NCI-H2029 (cell line): ENCODE results near the gene LEMD2.

Experiments used
- DNase-seq: peaks from one replicate; lab custom pipeline; 2025; lab: John Stamatoyannopoulos, UW

LEMD2 gene

DNA sequence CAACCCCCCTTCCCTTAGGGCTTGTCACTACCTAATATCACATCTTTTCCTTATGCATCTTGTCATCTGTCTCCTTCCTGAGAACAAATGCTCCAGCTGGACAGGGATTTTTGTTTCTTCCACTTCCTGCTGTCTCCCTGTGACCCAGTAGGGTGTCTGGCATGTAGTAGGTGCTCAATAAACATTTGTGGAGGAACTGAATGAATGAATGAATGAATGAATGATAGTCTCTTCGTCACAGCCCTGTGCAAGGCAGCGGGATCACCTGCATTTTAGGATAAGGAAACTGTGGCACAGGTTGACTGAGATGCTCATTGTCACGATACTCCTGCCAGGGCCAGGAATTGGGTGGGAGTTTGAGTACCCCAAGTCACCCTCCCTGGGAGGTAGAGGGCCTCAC lies 14.2 kb downstream of the LEMD2 start:
- no peak for DNase-seq

DNA sequence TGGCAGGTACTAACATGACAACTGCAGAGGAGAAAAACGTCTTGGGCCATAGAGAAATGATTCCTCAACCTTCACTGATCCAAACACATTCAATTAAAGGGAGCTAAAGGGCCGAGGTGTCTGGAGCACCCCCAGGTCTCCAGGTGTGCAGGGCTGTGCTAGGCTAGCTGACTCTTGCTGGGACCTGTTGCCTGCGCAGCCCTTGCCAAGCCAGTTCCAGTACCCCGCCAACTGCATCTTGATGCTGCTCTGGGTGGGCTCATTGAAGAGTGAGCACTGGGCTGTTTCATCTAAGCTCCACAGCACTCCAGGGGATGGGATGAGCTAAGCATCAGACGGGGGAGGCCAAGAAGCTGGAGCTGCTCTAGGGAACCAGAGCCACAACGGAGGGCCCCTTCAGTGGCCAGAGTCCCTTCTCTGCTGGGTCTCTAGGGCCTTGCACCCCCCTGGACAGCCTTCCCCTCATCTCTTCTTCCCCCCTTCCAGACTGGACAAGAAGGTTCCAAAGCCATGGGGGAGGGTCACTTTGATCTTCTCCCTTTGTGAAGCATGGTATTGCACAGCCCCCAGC lies 15.9 kb downstream of the LEMD2 start:
- no peak for DNase-seq

DNA sequence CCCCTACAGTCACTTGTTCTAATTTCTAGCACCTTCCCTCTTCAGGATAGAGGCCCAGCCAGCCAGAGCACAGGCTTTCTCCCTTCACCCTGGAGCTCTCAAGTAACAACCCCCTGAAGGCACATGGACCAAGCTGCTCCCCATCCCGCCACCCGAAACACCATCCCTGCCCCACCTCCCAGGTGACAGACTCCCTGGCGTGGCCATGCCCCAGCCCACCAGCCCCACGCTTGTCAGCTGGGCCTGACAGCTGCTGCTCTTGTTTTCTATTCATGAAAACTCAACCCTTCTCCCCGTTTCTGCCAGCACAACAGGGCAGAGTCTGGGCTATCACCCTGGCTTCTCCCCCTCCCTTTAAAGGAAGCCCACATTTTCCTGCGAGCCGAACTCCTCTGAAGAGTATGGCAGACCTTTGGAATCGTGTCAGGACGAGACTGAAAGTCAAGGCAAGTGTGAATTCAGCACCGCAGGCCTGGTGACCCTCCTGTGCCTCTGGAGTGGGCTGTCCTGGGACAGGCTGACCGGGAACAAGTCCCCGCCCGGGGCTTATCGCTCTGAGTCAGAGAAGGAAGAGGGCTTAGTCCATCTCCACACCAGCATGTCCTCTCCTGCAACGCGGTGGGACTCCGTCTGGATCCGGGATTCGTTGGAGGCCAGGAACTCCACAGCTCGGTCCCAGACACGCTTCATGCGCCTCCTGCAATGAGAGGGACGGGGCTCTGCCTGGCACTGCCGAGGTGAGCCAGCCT lies 16.7 kb downstream of the LEMD2 start:
- no peak for DNase-seq

DNA sequence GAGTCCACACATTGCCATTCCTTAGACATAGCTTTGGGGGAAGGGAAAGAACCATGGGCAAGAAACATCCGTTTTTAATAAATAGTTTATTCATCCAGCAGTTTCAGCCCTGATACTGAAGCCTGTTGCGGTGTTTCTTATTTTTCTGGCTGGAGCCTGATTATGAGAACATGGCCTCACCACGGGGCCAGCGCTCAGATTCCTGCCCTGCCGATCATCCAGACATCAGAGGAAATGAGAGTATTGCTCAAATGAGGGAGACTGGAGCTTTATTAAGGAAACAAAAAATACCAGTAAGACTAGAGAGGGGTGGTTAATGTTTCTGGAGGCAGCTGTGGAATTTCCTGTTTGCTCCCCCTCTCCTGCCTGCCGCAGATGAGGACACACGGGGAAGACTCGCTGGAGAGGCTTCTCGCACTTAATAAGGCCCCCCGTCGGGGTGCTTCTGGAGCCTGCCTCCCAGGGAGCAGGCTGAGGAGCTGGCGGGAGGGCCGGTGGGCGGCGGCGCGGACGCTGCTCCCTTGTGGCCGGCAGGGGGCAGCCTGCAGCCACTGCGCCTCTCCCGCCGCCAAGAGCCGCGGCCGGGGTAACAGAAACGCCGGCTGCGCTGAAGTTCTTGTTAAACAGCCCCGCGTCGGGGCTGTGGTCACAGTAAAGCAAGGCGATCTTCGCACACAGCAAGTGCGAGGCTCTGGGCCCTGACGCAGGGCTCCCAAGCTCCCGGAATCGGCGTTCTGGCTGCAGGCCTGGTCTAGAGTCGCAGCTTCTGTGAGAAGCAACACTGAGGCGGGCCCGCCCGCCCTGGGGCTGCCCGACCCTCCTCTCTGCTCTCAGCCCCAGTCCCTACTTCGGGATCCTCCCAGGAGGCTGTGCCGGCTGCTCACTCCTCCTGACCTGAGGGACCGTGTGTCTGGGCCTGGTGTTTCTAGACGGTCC lies 17.5 kb downstream of the LEMD2 start:
- peak; percentile 69 for DNase-seq

DNA sequence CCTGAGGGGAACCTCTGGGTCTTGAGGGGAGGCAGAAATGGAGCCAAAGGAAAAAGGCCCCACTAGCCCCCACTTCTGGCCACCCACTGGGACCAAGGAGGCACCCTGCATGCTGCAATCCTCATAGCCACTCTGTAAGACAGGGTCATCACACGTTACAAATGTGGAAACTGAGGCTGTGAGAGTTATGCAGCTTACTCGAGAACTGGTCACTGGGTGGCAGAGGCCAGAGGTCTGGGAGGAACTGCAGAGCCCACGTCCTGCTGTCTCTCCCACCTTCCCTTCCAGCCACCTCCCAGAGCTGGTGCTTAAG lies 18.1 kb downstream of the LEMD2 start:
- DNase-seq: no peak

DNA sequence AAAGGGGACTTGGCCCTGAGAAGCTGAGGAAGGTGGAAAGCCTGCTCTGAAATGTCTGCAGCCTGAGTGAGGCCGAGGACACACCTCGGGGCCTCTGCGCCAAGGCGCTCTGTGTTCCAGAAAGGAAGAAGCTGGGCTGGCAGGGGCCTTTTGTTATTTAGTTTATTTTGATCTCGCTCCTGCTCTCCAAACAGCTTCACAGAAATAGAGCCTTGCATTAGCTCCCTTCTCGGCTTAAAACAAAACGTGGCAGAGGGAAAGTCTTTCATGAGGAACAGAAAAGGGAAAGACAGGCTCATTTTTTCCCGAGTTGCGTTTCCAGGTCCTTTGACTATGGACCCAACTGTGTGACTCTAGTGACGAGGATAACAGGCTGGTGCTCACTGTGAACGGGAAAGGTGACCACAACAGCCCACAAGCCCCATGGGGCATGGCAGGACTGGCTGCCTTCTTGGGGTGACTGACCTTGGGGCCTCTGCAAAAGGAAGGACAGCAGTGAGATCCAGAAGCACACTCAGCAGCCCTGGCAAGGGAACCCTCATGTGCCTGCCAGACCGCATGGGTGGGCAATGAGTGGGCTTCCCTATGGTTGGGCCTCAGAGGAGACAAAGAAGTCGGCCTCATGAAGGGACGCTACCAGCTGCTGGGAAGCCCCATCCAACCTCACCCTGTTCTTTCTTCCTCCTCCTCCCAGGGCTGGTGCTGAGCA lies 18.7 kb downstream of the LEMD2 start:
- DNase-seq: no peak

DNA sequence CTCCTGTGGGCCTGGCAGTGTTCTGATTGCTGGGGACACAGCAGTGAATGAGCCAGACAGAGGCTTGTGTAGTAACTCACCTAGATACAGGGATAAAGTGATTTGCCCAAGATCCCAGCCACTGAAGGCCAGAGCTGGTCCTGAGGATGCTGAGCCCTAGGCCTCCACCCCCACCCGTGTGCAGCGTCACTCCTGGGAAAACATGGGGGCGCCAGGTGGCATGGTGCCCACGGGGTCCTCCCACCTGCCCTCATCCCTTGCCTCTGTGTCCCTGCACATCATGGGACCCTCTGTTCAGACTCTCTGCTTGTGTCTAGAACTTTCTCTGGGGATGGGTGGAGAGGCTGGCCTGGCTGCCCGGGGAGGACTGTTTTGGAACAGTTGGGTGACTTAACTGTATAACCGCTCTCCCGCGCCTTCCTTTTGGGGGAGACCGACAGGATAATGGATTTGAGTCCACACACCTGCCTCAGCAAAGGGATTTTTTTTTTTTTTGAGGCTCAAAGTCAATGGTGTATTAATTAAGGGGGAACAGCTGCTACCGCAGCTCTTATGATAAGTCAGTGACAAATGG lies 19.6 kb downstream of the LEMD2 start:
- DNase-seq: no peak

DNA sequence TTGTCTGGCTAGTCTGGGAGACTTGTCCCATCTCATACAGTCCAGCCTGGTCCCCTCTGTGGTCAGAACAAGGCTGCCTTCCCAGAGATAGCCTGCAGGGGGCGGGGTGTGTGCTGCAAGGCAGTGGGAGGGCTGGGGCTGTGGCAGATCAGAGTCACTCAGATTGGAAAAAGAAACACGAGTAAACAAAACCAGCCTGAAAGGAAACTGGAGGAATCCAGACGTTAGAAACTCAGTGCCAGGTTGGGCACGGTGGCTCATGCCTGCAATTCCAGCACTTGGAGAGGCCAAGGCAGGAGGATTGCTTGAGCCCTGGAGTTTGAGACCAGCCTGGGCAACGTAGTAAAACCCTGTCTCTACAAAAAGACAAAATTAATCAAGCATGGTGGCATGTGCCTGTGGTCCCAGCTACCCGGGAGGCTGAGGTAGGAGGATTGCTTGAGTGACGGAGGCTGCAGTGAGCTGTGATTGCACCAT lies 20.2 kb downstream of the LEMD2 start:
- peak; percentile 67 for DNase-seq

DNA sequence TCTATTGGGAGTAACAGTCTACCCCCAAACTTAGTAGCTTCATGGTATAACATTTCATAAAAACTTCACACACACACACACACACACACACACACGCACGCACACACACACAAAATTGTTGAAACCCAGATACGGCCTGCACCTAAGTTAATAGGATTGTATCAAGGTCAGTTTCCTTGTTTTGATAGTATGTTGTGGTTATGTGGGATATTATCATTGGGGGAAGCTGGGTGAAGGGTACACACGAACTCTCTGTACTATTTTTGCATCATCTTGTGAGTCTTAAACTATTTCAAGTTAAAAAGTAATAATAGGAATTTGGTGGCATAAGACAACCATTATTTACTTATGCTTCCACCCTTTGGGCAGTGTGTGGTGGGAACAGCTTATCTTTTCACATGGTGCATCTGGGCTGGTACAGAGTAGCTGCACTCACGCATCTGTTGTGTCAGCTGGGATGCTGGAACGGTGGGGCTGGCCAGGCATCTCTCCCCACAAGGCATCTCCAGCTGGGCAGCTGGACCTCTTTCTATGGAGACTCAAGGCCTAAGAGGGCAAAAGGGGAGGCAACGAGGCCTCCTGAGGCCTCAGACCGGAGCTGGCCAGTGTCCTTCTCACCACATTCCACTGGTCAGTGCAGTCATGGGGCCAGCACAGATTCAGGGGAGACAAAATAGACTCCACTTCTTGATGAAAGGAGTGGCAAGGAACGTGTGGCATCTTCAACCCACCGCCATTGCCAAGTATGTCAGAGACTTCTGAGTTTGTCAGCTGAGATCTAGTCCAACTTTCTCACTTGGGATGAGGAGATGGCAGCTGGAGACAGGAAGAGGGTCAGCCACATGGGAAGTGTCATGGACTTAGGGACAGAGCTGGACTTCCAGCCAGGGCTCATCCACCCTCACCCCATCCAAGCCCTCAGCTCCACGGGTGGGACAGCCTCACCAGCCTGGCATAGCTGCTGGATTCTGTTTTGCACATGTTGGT lies 21.7 kb downstream of the LEMD2 start:
- no peak for DNase-seq

DNA sequence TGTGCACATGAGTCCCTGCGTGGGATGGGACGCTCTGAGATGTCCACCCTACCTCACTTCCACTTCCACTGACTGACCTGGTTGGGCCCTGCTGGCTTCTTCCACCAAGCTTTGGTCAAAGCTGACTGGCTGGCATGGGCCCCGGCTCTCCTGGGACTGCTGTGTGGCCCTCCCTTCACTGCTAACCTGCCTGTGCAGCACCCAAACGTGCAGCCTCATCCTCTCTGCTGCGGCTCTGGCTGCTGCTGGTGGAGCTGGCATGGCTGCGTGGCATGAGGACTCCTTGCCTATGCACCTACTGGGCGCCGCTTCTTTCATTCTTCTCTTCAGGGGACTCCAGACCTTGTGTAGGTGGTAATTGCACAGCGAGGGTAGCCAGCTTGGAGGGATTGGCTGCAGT lies 23.6 kb downstream of the LEMD2 start:
- DNase-seq: no peak

DNA sequence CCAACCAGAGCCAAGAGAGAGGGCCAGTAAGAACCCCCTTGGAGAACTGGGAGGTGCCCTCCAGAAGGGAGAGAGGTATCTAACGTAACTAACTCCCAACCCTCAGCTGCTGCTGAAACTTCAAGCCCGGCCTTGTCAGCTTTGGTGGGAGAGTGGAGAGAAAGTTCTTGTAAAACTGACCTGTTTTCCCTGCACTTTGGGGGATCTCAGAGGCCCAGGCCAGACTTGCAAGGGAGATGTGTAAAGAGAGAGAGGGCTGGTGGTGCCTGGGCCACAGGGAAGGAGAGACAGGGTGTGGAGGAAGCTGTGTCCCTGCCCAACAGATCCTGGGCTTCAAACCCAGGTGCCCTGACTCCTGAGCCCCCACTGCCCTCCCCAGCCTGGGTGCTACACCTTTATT lies 24.9 kb downstream of the LEMD2 start:
- no peak for DNase-seq

DNA sequence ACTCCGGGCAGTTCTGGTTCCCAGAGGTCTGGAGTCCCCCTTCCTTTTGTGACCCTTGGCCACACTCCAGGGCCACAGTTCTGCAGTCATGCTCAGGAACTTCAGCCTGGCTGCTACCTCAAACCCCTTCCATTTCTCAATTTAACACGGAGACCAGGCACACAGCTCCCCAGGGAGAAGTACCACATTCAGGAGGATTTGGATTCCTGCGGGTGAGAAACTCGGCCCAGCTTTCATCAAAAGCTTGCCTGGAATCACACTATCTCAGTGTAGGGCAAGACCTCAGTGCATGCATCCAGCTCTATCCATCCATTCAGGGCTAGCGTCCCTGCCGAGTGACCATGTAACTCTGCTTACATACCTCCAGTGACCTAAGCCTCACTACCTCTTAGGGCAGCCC lies 25.4 kb downstream of the LEMD2 start:
- no peak for DNase-seq

DNA sequence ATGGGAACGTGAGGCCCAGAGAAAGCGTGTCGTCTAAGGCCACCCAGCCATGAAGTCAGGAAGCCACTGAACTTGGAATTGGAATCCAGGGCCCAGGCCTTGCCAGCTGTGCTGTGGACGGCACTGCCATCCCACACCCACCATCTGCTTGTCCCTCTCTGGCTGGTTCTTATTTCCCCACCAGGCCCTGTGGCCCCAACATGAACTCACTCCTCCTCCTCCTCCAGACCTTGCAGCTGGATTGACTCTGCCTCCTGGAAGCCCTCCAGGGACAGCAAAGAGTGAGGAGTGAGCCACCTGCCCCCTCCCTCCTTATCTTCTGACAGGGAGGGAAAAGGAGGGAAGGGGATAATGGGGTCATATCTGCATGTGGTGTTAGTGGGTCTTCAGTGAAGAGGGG lies 26.2 kb downstream of the LEMD2 start:
- no peak for DNase-seq

DNA sequence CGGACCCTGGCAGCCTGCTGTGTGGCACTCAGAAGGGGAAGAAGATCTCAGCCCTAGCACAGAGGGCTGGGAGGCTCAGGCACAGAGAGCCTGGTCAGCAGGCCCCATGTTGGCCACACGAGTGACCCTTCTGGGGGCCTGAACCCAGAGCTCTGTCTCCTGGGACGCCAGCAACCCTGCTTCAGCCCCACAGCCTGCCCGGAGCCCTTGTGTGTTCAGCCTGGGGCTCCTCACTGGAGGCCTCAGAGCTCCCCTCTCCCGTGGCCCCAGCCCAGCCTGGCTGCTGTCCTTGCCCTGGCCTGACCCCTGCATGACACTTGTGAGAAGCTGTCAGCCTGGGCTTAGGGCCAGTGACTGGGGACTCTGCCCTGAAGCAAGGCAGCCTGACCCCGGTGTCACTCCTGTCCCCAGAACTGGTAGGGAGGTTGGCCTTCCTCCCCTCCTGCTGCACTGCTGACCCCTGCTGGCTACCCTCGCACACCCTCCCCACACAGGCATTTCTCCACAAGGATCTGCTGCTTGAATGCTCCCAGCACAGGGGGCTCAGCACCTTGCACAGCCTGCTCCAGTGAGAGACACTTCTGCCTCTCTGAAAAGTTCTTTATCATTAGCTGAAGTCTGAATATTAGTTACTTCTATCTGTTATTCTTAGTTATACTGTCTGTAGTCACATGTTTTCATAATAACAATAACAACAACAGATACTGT lies 26.9 kb downstream of the LEMD2 start:
- peak; percentile 67 for DNase-seq

DNA sequence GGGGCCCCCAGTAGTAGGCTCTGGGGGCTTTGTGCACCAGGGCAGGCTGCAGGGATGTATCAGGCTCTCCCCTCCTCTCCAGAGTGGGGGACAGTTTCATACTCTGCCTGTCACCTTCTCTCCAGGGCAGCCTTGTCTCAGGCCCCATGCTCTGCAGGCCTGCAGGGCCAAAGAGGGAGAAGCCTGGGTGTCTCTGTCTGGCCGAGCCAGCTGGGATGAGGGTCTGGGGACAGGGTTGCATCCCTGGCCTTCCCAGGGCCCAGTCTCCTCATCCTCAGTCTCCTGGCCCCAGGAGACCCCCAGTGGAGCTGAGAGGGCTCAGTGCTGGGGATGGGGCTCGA lies 27.4 kb downstream of the LEMD2 start:
- DNase-seq: no peak

DNA sequence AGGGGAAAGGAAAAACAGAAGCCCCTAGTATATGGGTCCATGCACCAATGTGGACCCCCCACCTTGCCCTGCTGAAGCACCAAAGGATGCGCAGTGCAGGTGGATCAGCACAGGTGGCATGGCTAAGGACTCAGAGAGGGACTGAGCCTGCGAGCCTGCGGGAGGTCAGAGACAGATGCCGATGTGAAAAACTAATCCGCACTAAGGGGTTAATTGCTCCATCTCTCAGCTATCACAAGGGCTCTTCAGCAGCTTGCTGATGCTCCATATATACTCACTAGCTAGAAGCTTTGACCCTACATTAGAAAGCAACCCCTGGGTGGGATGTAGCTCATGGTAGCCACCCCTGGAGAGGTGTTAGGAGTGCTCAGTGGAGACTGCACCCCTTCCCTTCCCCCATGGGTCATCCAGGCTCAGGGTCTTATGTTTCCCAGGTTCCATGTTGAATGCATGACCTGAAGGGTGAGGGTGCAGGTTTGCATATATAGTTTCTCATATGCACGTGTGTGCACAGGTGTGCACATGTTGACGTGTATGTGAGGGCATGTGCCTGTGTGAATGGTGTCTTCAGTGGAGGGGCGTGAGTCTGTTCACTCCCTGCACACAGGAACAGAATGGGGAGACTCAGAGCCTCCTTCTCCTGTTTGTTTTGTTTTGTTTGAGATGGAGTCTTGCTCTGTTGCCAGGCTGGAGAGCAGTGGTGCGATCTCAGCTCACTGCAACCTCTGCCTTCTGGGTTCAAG lies 28.9 kb downstream of the LEMD2 start:
- peak; percentile 53 for DNase-seq

DNA sequence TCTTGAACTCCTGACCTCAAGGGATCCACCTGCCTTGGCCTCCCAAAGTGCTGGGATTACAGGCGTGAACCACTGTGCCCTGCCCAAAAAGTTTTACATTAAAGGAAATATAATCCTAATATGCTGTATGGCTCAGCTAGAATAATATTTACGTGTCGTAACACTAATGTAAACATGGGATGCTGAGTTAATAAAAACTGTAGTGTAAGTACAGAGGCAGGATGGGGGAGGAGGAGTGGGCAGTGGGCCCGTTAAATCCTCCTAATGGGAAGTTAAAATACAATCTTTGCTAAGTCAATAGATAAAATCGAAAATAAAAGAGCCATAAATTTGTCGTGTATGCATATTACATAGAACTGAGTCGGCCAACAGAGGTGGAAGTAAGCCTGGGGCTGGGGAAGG lies 30.1 kb downstream of the LEMD2 start:
- DNase-seq: no peak

DNA sequence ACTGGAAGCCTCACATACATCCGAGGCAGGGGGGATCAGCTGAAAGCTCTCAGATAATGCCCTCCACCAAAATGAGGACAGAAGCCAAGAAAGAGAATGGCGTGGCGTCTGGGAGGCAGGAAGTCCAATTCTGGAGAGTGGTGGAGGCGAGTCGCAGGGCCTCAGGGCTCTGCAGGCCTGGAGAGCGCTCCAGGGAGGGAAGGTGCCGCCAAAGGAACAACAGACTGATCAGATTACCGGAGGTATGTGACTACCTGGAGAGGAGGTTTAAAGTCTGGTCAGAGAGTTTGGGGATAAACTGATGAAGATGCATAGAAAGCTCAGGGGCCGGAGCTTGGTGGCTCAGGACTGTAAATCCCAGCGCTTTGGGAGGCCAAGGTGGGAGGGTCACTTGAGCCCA lies 31.0 kb downstream of the LEMD2 start:
- DNase-seq: no peak

DNA sequence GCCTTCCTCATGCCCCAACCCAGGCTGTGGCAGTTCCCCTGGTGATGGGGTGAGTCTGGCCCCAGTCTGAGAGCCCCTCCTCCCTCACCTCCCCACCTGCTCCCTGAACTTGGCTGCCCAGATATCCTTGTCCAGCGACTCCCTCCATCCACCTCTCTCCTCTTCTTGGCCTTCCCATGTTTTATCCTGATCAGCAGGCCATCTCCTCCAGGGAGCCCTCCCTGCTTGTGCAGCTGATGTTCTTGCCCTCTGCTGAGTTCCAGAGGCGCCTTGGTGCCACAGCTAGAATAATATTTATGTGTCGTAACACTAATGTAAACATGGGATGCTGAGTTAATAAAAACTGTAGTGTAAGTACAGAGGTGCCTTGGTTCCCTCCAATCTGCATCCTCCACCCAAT lies 31.8 kb downstream of the LEMD2 start:
- no peak for DNase-seq
